Tibial nerve (tissue), 4 donors: ENCODE results near the gene SLC8B1. TPM values are rescaled to one million over a fixed set of nuclear protein-coding genes. Genes with fewer than 3 reads are reported as not detected.
A peak's percentile ranks its signal among the peaks of the same experiment; 100 is the strongest.
"Not testable (repeated sequence)": the region's sequence is repeated elsewhere in the genome, so short reads cannot be mapped to it uniquely, and the experiment has no call there.

Experiments used
- DNase-seq, 2 donors: peaks; one replicate each; pipeline ENCODE4 v3.0.0-alpha.2; 2019; ENCODE audit warnings: low spot score in 2 of 2
- H3K27ac ChIP-seq, 4 donors: fragments of 200-600 bp; sonication (generic) in 3 of 4; one replicate each; pipeline ENCODE4 v1.5.1; 2017 to 2019; ENCODE audit warnings: mild to moderate bottlenecking in 1 of 4
- H3K27me3 ChIP-seq, 2 donors: fragments of 200-600 bp; sonication (generic) in 1 of 2; one replicate each; pipeline versions ENCODE4 v1.5.1 to v1.6.0; 2017 to 2019
- H3K36me3 ChIP-seq, 3 donors: fragments of 200-600 bp; sonication (generic); one replicate each; pipeline ENCODE4 v1.5.1; 2018 to 2019
- H3K4me1 ChIP-seq, 4 donors: fragments of 200-600 bp; sonication (generic) in 3 of 4; one replicate each; pipeline ENCODE4 v1.5.1; 2017 to 2019
- H3K4me3 ChIP-seq, 4 donors: fragments of 200-600 bp; sonication (generic) in 3 of 4; one replicate each; pipeline ENCODE4 v1.5.1; 2017 to 2019; ENCODE audit warnings: mild to moderate bottlenecking in 1 of 4, moderate library complexity in 1 of 4
- H3K9me3 ChIP-seq, 4 donors: fragments of 200-600 bp; sonication (generic) in 3 of 4; one replicate each; pipeline ENCODE4 v1.5.1; 2017 to 2019
- EP300 ChIP-seq, 2 donors: sonication (generic); formaldehyde crosslinking; IDR thresholded peaks; one replicate each; pipeline ENCODE4 v1.6.1; 2017; ENCODE audit warnings: antibody characterized with exemption in 2 of 2, mild to moderate bottlenecking in 1 of 2
- POLR2A ChIP-seq, 2 donors: fragments of 450-650 bp; IDR thresholded peaks; one replicate each; pipeline ENCODE4 v1.6.1; 2017; ENCODE audit warnings: antibody characterized with exemption in 2 of 2, mild to moderate bottlenecking in 2 of 2, moderate library complexity in 2 of 2
- WGBS, 2 donors: methylation state at CpG; one replicate each; pipeline ENCODE4 v1.1.5; 2018; 5-methylcytosine and 5-hydroxymethylcytosine counted together
- total RNA-seq, 4 donors: library from RNA; depleted of rRNA; stranded (reverse); fragments of >200 nt; gene quantifications; one replicate each; pipeline ENCODE4 v1.1.0, GENCODE V29; 2016
- TF ChIP-seq, protein P1 (sequence below), 5 experiments: fragments of 200-600 bp in 3 of 5; fragments of 450-650 bp in 2 of 5; sonication (generic) in 3 of 5; IDR thresholded peaks; one replicate each; pipeline ENCODE4 v1.5.1; 2016 to 2019; ENCODE audit warnings: antibody characterized with exemption in 5 of 5, mild to moderate bottlenecking in 3 of 5, moderate library complexity in 2 of 5

Gene SLC8B1
- total RNA-seq, 4 donors from 2014 or later, result 52.0 to 73.5 (median 61.2) TPM

DNA sequence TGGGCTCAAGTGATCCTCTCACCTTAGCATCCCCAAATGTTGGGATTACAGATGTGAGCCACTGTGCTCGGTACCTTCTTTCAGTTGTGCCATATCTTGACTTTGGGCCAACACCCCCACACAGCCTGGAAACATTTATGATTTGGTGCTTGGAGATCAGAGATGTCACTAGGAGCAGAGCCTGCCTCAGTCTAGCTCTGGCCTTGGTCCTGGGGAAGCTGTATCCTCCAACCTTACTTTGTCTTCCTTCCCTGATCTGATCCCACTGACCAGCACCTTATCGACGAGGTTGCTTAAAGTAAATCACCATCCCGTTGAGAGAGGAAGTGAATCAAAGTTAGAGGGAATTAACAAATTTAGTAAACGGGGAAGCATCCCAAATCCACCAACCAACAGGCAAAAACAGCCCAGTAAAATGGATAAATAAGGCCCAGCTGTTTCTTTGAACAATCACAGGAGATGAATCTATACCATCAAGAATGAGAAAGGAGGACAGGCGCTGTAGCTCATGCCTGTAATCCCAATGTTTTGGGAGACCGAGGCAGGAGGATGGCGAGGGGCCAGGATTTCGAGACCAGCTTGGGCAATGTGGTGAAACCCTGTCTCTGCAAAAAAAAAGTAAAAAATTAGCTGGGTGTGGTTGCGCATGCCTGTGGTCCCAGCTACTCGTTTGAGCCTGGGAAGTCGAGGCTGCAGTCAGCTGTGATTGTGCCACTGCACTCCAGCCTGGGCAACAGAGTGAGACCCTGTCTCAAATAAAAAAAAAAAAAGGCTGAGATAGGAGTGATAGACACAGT is 26.9 kb upstream of the SLC8B1 start:
- Histone ChIP-seq H3K27me3 (no peaks in the 10 kb centered on the region), H3K9me3 (no peaks in the 10 kb centered on the region), H3K27ac (peak overlapping the region in 1 of 4 donors; percentile 52), H3K4me3 (no peak overlapping the region), H3K36me3 (peaks cover 0 to 27% (median 0%) of the 10 kb centered on the region in 3 donors), H3K4me1 (peaks cover 0 to 38% (median 9%) of the 10 kb centered on the region in 4 donors)
- TF ChIP-seq POLR2A (IDR thresholded peaks at IDR 0.05) (no peak), EP300 (IDR thresholded peaks at IDR 0.05) (no peak)
- TF ChIP-seq, protein P1, sequence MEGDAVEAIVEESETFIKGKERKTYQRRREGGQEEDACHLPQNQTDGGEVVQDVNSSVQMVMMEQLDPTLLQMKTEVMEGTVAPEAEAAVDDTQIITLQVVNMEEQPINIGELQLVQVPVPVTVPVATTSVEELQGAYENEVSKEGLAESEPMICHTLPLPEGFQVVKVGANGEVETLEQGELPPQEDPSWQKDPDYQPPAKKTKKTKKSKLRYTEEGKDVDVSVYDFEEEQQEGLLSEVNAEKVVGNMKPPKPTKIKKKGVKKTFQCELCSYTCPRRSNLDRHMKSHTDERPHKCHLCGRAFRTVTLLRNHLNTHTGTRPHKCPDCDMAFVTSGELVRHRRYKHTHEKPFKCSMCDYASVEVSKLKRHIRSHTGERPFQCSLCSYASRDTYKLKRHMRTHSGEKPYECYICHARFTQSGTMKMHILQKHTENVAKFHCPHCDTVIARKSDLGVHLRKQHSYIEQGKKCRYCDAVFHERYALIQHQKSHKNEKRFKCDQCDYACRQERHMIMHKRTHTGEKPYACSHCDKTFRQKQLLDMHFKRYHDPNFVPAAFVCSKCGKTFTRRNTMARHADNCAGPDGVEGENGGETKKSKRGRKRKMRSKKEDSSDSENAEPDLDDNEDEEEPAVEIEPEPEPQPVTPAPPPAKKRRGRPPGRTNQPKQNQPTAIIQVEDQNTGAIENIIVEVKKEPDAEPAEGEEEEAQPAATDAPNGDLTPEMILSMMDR (IDR thresholded peaks at IDR 0.05), result no peak
- WGBS, 2 donors, result 70 to 71% methylated on average over 12 of the region's 12 CpGs
- DNase-seq, result no peak

DNA sequence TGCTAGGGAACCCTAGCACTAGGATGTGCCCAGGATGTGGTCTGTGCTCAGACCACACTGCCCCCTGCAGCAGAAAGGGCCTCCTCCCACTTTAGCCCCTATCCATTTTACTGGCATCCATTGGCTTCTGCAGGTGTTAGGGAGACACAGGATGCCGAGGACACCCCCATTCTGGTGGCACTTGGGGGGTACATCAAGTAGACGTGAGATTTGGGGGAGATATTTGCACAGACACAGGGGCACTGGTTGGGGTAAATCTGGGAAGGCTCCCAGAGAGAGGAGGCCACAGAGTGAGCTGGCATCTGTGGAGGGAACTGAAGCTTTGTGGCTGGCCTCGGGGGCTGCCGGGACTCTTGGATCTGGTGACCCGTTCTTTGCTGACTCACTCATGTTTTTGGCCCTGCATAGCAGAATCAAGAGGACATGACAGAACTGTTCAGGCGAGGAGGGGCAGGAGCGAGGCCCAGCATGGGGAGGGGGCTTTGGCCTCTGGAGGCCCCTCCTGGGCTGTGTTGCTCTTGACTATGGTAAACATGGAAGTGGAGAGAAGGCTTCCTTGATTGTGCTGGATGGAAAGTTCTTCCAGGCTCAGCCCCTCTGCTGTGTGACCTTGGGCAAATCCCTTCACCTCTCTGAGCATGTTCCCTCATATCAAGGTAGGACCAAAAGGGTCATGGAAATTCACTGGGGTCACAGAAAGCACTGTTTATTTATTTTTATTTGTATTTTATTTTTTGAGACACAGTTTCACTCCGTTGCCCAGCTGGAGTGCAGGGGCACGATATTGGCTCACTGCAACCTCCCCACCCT is 25.2 kb upstream of the SLC8B1 start:
- H3K4me3 ChIP-seq, result peak overlapping the region in 2 of 4 donors; percentile 66 to 80
- DNase-seq, result no peak
- H3K36me3 ChIP-seq, result peaks cover 0 to 16% (median 0%) of the 10 kb centered on the region in 3 donors
- 63 to 67% methylated on average over 9 of the region's 9 CpGs for WGBS, 2 donors
- H3K9me3 ChIP-seq, result no peaks in the 10 kb centered on the region
- peak overlapping the region in 2 of 4 donors; percentile 89 to 94 for H3K27ac ChIP-seq
- TF ChIP-seq EP300 (IDR thresholded peaks at IDR 0.05), result no peak
- TF ChIP-seq, protein P1 (IDR thresholded peaks at IDR 0.05), result no peak
- no peak for TF ChIP-seq POLR2A (IDR thresholded peaks at IDR 0.05)
- H3K4me1 ChIP-seq, result peaks cover 0 to 42% (median 9%) of the 10 kb centered on the region in 4 donors
- no peaks in the 10 kb centered on the region for H3K27me3 ChIP-seq

DNA sequence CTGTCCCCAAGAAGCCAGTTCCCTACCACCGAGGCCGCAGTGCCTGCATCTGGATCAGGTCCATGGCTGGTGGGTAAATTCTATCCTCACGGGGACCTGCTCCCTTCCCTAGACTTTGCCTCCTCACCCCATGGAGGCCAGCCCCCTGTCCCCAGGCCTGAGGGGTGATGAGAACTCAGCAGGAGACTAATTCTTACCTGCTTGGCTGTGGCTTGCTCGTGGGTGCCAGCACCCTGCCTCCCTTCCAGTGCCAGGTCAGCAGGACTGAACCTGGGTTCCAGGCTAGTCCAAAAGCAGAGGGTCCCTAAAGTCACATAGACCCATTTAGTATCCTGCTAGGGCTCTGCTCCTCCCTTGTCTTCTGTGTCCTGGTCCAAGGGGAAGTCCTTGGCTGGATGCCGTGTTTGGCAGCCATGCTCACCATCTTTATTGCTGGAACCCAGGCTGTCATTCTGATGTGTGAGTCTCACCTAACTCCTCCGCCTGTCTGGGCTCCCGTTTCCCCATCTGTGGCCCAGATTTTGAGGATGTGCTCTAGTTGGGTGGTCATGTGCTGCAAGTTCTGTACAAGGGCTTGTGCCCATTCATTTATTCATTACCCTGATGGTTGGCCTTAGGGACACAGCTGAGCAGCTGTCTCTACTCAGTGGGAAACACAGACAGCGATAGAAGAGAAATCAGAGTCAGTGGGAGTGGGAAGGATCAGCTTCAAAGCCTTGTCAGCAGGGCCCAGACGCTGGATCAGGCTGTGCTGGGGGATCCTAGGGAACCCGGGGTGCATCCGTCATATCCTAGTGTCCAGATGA is 24.4 kb upstream of the SLC8B1 start:
- TF ChIP-seq POLR2A (IDR thresholded peaks at IDR 0.05) (no peak), EP300 (IDR thresholded peaks at IDR 0.05) (no peak)
- TF ChIP-seq, protein P1 (IDR thresholded peaks at IDR 0.05), result no peak
- Histone ChIP-seq H3K9me3 (no peaks in the 10 kb centered on the region), H3K27ac (peak overlapping the region; percentile 80 to 94 (median 88)), H3K4me3 (peak overlapping the region; percentile 65 to 92 (median 73)), H3K4me1 (peaks cover 0 to 42% (median 9%) of the 10 kb centered on the region in 4 donors), H3K27me3 (no peaks in the 10 kb centered on the region), H3K36me3 (peaks cover 0 to 8% (median 0%) of the 10 kb centered on the region in 3 donors)
- peak in 1 of 2 donors; percentile 39 for DNase-seq
- 38 to 47% methylated on average over 10 to 11 of the region's 11 CpGs for WGBS, 2 donors

DNA sequence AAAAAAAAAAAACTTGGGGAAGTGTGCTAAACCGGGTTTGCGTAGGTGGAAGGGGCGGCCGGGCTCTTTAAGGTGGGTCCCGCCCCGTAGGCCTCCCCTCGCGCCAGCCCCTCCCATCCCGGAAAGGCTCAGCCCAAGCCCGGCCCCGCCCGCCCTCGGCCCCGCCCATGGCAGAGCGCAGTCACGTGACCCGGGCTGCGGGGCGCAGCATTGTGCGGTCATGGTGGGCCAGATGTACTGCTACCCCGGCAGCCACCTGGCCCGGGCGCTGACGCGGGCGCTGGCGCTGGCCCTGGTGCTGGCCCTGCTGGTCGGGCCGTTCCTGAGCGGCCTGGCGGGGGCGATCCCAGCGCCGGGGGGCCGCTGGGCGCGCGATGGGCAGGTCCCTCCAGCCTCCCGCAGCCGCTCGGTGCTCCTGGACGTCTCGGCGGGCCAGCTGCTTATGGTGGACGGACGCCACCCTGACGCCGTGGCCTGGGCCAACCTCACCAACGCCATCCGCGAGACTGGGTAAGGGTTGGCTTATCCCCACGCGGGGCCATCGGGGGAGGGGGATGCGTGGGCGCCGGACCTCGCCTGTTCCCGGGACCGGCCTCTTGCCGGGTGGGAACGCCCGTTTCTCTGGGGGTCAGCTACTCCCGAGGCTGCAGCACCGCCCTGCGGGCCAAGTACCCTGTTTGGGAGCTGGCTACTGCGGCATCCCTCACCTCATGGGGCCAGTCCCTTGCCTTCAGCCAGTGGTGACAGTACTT is 23.6 kb upstream of the SLC8B1 start, which contains the start of gene PLBD2:
TSS of gene PLBD2 (plus strand) at position 207 of the 752 bp plus-strand sequence. CDS start at position 221, 14 bp downstream.
- H3K27me3 ChIP-seq, result no peaks in the 10 kb centered on the region
- peak within 1 kb of the TSS; percentile 65 to 92 (median 73) for H3K4me3 ChIP-seq
- no peaks in the 10 kb centered on the region for H3K9me3 ChIP-seq
- peak within 1 kb of the TSS; percentile 80 to 94 (median 88) for H3K27ac ChIP-seq
- WGBS, 2 donors, result 0 to 1% methylated on average over 34 to 38 of the region's 67 CpGs
- DNase-seq, result peak; percentile 92
- peaks cover 0 to 42% (median 9%) of the 10 kb centered on the region in 4 donors for H3K4me1 ChIP-seq
- H3K36me3 ChIP-seq, result no peaks in the 10 kb centered on the region
- peak; percentile 36 to 65 for TF ChIP-seq EP300 (IDR thresholded peaks at IDR 0.05)
- peak; percentile 37 to 68 for TF ChIP-seq POLR2A (IDR thresholded peaks at IDR 0.05)
- TF ChIP-seq, protein P1 (IDR thresholded peaks at IDR 0.05), result peak in 1 of 5 experiments; percentile 21

DNA sequence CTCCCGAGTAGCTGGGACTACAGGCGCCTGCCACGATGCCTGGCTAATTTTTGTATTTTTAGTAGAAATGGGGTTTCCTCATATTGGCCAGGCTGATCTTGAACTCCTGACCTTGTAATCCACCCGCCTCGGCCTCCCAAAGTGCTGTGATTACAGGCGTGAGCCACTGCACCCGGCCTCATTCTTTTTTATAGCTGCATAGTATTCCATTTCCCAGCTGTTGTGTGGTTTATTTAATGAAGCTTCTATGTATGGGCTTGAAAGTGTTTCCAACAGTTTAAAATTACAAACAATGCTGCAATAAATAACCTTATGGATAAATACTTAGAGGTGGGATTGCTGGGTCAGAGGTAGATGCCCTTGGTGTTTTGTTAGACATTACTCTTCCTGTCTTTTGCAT is 19.3 kb upstream of the SLC8B1 start:
- not testable (repeated sequence) for H3K9me3 ChIP-seq, H3K36me3 ChIP-seq, H3K27me3 ChIP-seq, H3K27ac ChIP-seq, DNase-seq, H3K4me3 ChIP-seq
- peaks cover 0 to 15% (median 2%) of the 10 kb centered on the region in 4 donors for H3K4me1 ChIP-seq
- 89% methylated on average over 7 of the region's 7 CpGs for WGBS, 2 donors
